IMR-90 (cell line): ENCODE results near the gene RNPEPL1. TPM values are rescaled to one million over a fixed set of nuclear protein-coding genes. Genes with fewer than 3 reads are reported as not detected.

Source experiments
- ELK1 ChIP-seq: fragments of 150-350 bp; IDR thresholded peaks from 2 replicates; pipeline ENCODE4 v1.6.1; 2016; ENCODE audit warnings: low read depth, mild to moderate bottlenecking, low read length, moderate library complexity, borderline replicate concordance
- polyA plus RNA-seq, 3 experiments: library from polyadenylated mRNA; depleted of rRNA; stranded (reverse); fragments of >200 nt; gene quantifications; 2 replicates each; pipeline ENCODE4 v1.2.3, GENCODE V29; 2012; ENCODE audit warnings: low replicate concordance in 1 of 3
- total RNA-seq: library from RNA; depleted of rRNA; stranded (reverse); fragments of >200 nt; gene quantifications from 2 replicates; pipeline ENCODE4 v1.2.3, GENCODE V29; 2012

RNPEPL1 gene
- total and polyA plus RNA-seq, 2 of the 4 experiments (the other 2 are of a cell fraction): 3.8 to 18.7 TPM

- TF ChIP-seq ELK1: no peak
Observed at GRCh38 chr2:240566203-240567136, 1.8 kb upstream of the RNPEPL1 start (continued).
